HG02970 (cell line): Measurements from ENCODE around the gene TAMALIN.

Experiments
- ATAC-seq: cut with Tn5 transposase; IDR thresholded peaks from one replicate; pipeline ENCODE4 v1.9.1; 2021; ENCODE audit warnings: mild to moderate bottlenecking, moderate library complexity, moderate number of reproducible peaks; ENCODE audit not compliant: unreplicated experiment, low FRiP score

The TAMALIN gene

DNA sequence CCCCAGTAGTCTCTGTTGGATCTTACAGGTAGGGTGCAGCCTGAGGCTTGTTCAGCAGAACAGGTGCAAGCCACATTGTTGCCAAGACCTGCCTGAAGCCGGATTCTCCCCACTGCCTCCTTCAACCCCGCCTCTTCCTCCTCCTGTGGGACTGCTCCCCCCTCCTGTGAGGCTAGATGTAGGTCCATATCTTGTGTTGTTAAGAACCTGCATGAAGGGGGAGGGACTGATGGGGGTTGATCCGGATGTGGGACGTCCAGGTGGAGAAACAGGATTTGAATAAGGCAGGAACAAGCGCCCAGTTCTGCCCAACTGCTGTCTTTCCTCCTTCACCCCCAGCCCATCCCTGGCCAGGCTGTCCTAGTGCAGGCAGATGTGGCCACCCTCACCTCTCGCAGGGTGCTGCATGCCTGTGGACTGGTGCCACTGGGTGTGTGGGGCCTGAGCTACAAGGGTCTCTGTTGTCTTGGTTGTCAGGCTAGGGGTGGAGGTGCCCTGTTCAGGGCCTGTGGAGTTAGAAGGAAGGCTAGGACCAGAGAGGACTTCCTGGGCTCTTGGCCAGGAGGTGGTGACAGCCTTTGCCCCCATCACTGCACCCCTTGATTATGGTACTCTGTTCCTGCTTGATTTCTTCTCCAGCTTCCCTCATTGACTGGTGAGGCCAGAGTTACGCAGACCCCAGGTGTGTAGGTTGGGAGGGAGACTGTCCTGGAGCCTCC lies 45.9 kb downstream of the TAMALIN start:
- no peak for ATAC-seq

DNA sequence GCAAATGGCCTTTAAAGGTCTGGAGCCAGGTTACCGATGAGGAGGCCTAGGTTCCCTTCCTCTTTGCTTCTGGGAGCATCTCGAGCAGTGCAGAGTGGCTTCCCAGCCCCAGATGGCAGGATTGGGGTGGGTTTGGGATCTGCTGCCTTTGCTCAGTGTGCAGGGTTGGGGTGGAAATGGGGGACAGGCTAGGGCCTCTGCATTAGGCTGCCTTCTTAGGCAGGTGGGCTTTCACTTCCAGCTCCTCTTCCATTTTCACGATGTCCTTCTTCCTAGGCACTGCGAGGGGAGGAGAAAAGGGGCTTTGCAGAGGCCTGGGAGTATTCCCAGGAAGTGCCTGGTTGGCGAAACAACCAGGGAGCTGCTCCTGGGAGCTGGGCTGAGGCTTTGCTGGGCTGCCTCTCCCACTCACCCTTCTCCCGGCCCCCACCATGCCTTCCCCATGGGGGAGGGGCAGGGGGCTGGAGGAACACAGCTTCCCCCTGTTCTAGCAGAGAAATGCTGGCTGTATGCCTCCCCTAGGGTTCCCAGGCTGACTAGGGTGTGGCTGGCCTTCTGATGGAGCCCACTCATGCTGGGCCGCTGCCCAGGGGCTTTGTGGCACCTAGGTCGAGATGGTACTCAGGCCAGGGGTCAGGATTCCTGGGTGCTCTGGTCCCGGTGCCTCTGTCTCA lies 46.9 kb downstream of the TAMALIN start:
- no peak for ATAC-seq

DNA sequence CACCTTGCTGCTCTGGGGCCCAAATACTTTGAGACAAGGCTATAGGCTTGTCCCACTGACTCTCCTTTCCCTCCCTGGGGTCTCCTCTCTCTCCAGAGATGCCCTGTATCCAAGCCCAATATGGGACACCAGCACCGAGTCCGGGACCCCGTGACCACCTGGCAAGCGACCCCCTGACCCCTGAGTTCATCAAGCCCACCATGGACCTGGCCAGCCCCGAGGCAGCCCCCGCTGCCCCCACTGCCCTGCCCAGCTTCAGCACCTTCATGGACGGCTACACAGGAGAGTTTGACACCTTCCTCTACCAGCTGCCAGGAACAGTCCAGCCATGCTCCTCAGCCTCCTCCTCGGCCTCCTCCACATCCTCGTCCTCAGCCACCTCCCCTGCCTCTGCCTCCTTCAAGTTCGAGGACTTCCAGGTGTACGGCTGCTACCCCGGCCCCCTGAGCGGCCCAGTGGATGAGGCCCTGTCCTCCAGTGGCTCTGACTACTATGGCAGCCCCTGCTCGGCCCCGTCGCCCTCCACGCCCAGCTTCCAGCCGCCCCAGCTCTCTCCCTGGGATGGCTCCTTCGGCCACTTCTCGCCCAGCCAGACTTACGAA lies 47.6 kb downstream of the TAMALIN start:
- no peak for ATAC-seq

DNA sequence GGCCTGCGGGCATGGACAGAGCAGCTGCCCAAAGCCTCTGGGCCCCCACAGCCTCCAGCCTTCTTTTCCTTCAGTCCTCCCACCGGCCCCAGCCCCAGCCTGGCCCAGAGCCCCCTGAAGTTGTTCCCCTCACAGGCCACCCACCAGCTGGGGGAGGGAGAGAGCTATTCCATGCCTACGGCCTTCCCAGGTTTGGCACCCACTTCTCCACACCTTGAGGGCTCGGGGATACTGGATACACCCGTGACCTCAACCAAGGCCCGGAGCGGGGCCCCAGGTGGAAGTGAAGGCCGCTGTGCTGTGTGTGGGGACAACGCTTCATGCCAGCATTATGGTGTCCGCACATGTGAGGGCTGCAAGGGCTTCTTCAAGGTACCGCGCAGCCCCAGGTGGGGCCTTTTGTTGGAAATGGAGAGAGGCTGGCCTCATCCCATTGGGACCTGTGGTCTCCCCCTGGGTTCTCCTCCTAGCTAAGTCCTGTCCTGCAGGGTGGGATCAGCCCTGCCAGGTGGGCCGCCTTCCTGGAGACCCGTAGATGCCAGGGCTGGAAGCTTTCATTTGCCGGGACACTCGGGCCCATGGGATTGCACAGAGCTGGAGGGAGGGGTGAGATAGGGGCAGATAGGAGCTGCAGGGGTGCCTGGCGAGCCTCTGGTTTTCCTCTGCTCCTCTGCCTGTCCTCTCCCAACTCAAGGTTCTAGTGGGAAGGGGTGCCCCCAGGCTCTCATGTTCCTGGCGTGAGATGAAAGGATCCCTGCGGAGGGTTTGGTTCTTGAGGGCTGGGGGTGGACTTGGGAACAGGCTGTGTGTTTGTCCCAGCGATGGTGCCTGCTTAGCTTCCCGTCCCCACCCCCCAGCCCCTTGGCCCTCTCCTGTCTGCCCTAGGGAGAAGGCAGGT lies 48.3 kb downstream of the TAMALIN start:
- ATAC-seq: no peak

DNA sequence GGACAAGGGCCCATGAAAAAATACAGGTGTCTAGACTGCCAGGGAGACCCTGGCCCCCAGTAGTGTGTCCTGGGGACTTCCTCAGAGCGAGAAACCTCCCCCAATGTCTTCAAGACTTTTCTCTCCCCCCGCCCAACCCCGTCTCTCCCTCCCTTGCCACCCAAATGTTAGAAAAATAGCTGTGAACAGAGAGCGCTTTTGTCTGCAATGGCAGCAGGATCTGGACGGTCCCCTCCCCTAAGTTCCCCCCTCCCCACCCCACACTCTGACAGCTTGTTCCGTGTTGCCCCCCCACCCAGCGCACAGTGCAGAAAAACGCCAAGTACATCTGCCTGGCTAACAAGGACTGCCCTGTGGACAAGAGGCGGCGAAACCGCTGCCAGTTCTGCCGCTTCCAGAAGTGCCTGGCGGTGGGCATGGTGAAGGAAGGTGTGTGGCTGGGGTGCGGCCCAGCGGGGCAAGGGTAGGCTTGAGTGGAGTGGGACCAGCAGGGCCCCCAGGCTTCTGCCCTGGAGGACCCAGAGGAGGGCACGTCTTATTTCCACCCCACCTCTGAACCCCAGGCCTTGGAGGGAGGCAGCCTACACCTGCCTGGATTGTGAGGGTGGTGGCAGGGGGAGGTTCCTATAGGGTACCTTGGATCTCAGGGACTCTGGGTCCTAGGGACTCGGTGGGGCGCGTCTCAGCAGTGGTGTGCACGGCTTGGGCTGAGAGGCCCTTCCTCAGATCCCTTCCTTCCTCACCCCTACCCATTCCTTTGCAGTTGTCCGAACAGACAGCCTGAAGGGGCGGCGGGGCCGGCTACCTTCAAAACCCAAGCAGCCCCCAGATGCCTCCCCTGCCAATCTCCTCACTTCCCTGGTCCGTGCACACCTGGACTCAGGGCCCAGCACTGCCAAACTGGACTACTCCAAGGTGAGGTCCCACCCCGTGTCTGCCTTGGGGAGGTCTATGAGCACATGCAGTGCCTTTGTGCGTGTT lies 49.3 kb downstream of the TAMALIN start:
- no peak for ATAC-seq

DNA sequence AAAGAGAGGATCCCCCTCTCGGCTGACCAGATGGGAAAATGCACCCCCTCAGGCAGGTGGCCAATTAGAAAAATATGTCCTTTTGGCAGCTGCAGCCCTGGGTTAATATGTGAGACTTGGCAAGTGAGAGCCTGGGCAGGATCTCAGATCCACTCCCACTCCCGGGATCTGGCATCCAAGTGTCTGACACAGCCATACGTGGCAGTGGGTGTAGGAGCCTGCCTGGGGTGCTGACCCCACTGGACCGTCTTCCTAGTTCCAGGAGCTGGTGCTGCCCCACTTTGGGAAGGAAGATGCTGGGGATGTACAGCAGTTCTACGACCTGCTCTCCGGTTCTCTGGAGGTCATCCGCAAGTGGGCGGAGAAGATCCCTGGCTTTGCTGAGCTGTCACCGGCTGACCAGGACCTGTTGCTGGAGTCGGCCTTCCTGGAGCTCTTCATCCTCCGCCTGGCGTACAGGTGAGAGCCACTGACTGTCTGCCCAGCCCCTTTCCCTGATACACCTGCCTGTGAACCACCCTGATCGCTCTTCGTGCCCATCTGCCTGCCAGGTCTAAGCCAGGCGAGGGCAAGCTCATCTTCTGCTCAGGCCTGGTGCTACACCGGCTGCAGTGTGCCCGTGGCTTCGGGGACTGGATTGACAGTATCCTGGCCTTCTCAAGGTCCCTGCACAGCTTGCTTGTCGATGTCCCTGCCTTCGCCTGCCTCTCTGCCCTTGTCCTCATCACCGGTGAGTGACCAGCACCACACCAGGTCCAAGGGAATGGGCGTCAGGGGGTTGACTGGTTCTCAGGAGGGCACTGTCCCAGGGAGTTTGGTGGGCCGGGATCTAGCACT lies 50.3 kb downstream of the TAMALIN start:
- ATAC-seq: no peak

DNA sequence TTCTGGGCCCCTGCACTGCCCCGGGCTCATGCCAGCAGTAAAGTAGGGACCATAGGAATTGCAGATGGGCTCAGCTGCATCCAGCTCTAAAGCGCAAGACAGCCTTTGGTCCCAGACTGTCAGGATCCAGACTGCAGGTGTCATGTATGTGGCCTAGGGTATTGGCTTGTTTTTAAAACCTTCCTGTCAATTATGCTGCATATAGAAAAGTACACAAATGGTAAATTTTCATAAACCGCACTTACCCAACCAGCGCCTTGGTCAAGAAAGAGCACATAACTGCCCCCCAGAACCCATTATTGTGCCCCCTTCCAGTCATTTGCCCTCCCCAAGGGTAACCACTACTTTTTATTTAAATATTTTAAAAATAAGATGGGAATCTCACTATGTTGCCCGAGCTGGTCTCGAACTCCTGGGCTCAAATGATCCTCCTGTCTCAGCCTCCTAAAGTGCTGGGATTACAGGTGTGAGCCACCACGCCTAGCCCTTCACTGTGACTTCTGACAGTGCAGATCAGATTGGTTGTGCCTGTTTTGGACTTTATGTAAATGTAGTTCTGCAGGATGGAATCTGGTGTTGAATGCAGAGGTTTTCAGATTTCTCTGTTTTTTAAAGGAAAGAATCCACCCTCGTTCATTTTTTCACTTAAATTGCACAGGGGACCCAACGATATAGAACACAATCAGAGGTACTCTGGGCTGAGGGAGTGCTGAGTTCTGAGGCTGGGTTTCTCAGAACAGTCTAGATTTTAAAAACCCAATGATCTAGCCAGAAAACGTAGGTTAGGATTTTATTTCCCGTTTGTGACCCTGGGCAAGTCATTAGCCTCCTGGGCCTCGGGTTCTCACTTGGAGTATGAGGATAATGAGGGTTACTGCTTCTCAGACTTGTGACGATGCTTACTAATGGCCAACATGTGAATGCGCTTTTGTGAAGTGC lies 51.2 kb downstream of the TAMALIN start:
- no peak for ATAC-seq

DNA sequence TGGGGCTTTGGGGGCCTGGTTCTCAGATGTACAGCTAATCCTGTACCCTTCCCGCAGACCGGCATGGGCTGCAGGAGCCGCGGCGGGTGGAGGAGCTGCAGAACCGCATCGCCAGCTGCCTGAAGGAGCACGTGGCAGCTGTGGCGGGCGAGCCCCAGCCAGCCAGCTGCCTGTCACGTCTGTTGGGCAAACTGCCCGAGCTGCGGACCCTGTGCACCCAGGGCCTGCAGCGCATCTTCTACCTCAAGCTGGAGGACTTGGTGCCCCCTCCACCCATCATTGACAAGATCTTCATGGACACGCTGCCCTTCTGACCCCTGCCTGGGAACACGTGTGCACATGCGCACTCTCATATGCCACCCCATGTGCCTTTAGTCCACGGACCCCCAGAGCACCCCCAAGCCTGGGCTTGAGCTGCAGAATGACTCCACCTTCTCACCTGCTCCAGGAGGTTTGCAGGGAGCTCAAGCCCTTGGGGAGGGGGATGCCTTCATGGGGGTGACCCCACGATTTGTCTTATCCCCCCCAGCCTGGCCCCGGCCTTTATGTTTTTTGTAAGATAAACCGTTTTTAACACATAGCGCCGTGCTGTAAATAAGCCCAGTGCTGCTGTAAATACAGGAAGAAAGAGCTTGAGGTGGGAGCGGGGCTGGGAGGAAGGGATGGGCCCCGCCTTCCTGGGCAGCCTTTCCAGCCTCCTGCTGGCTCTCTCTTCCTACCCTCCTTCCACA lies 52.0 kb downstream of the TAMALIN start:
- ATAC-seq: no peak

DNA sequence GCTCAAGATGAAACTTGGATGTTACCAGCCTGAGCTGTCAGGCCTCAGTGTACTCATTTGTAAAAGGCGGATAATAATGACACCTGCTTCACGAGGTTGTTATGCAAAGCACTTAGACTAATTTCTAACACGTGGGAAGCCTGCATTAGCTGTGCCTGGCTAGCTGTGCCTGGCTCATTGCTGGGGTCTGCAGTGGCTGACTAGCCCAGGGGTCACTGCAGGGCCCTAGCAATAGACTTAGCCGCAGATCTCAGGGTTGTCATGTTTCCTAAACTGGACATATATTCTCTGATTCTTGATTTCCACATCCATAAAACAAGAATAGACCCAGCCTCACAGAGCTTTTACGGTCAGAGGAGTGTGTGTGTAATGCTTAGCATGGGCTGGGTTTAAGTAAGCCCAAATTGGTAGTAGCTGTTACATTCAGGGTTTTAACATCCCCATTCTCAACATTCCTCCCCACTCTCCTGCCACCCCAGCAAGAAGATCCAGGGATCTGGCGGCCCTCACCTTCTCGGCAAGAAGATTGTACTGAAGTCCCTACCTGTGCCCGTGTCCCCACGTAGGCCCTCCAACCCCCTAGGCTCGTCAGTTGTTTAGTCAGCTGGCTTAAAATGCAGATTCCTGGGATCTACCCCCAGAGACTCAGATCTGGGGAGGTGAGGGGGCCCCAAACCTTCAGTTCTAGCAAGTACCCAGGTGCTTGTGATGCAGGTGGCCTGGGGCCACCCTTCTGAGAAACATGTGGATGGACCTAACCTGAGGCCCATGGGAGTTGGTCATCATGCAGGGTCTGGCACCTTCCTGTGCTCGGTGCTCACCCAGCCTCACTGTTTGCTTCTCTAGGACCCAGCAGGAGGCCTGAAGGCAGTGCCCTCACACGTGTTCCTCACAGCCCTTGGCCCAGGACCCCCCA lies 53.1 kb downstream of the TAMALIN start:
- no peak for ATAC-seq

DNA sequence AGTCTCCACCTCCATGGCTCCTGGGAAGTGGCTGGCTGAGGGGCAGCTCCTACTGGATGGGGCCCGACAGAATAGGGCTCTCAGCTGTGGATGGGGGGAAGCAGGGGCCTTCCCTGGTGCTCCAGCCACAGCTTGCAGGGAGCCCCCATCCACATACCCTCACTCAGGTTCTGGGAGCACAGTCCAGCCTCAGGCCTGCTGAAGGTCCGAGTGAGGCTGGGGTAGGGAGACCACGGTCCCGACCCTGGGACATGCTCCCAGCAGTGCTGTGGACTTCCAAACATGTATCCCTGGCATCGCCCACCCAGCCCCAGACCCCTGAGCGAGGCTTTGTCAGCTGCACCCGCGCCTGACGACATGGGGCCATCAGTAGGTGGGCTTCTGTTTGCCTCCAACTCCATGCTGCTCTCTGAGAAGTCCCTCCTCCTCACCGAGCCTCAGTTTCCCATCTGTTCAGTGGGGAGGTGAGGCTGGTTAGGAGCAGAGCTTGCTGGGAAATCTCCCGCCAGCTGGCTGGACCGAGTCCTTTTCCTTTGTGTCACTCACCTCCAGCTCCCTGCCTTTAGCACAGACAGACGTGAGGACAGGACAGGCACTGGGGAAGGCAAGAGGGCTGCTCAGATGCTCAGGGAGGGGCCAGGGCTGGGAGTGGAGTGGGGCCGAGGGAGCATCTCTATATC lies 53.9 kb downstream of the TAMALIN start:
- ATAC-seq: no peak

DNA sequence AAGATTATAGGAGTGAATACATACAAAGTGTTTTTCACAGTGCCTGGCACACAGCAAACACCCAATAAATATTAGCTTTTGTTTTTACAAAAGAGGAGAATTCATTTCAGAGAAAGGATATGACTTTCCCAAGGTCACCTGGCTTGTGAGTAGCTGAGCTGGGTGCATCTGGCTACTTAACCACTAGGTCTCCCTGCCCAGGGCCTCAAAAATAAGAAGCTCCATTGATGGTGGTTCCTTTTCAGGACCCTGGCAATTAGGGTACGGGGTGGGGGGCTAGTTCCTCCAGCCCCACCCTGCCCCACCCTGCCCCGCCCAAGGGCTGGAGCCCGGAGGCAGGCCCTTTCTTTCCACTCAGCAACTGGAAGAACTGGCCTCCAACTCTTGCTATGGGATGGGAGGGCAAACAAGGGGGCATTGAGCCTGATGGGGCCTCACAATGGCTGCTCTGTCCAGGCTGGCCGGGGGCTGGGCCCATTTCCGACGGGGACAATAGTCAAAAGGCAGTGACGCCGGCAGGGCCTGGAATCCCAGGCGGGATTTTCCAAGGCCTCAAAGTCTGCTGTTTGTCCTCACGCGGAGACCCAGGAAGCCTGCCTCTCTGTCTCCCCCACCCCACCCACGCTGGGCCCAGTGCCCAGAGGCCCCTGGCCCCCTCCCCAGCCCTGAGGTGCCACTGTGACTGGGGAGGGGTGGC lies 54.9 kb downstream of the TAMALIN start:
- ATAC-seq: no peak

DNA sequence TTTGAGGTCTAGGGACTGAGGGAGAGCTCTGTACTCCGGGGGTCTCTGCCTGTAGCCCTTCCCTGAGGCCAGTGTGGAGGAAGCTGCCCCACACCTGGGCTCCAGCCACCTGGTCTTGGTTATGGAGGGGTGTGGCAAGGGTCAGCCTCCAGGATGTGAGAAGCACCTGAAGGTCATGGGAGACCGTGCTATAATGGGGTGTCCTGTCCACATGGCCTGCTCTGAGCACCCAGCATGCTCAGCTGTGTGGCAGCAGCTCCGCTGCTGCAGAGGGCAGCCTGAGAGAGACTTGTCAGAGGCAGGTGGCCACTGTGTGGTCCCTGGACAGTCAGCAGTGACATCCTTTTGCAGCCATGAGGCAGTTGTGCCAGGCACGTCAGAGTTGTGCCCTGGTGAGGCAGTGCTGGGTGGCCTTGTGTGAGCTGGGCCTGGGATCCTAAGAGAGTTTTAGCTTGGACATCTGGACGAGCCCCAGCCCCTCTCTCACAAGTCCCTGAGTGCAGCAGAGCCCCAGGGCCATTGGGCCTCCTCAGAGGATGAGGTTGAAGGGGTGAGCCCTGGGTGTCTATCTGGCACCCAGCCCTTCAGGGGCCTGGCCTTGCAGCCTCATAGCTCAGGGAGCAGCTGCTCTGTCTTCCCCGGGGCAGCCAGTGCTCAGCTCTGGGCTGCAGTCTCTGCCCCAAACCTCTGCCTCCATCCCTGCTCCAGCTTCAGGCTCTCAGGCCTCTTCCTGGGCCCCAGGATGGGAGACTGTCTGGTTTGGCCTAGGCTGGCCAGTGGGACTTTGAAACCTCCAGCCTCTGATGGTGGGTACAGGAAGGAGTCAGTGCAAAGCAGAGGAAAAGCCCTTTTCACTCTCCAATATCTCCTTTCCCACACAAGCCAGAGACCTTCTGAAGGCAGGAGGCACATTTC lies 55.7 kb downstream of the TAMALIN start:
- ATAC-seq: no peak

DNA sequence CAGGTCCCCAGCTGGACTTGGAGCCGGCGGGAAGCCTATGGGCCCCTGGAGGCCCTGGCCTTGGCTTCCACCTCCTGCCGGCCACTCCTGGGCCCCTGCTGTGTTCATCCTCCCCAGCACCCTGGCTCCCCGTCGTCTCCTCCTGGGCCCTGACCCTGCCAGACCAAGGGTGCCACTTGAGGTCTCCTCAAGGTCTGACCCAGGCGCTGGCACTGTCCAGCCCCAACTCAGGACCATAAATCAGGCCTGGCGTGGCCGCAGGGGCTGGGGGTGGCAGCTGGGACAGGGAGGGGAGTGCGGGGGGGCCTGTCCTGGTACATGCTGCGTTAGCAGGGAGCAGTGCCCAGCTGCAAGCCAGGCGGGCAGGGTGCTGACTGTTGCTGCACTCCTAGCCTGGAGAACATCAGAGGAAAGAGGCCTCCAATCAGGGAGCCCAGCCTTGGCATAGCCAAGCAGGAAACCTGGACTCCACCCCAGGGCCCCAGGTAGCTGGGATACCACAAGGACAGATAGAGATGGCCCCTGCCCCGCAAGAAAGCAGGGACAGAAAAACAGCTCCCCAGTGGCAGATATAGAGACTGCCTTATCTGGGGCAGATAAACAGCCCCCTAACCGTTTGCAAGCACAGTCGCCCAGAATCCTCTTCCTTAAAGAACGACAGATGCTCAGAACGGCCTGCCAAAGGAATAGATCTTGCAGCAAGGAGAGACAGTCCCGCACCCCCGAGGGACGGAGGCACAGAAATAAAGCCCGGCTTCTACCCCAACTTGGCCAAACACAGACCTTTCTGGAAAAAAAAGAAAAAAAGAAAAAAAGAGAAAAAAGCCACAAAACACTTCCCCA lies 56.6 kb downstream of the TAMALIN start:
- ATAC-seq: no peak
